ENCODE measurements around the gene ACR.

The ACR gene

DNA sequence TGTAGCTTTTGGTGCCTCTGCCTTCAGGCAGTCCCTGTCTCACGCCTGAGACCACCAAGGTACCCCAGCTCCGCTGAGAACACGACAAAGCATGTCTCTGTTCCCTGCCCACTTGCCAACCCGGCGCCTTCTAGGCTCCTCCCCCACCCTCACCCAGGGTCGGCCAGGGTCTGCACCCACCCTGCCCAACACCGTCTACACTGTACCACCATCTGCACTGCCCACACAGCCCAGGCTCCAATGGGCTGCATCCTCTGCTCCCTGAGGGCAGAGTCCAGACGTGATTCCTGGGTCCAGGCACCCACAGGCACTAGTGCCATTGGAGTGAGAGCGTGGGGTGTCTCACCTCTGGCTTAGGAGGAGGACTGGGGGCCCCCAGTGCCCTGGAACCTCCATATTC is 22.8 kb upstream of the ACR start:
- Histone ChIP-seq H3K9me3 (ENCODE audit: insufficient read depth, low read depth, low read length) (no peaks in the 10 kb centered on the region), H3K36me3 (ENCODE audit: insufficient read depth, low read length) (peaks cover 5% of the 10 kb centered on the region; the same call in 1 of the 2 replicates), H3K9me2 (replicated peaks; ENCODE audit: low read depth, low read length) (no peaks in the 10 kb centered on the region), H3F3A (ENCODE audit: low read depth) (no peaks in the 10 kb centered on the region), H3K79me2 (ENCODE audit: insufficient read depth, low read length) (no peaks in the 10 kb centered on the region), H3K9ac (ENCODE audit: low read depth, low read length, poor library complexity, severe bottlenecking) (no peak overlapping the region), H3K27me3 (ENCODE audit: insufficient read depth, low read length, poor library complexity, severe bottlenecking) (no peaks in the 10 kb centered on the region), H3K4me2 (ENCODE audit: low read depth, low read length, poor library complexity, severe bottlenecking) (no peak overlapping the region), H3K4me1 (ENCODE audit: insufficient read depth, low read length, poor library complexity, severe bottlenecking) (no peaks in the 10 kb centered on the region), H3K4me3 (ENCODE audit: low read length, poor library complexity, severe bottlenecking) (no peak overlapping the region), H4K20me1 (ENCODE audit: insufficient read depth, low read length, poor library complexity, severe bottlenecking) (no peaks in the 10 kb centered on the region), H2AFZ (ENCODE audit: low read length) (no peak overlapping the region)
- TF ChIP-seq CTCF (conservative IDR thresholded peaks at IDR 0.05; ENCODE audit: low read length) (no peak), EZH2phosphoT487 (IDR thresholded peaks at IDR 0.05; ENCODE audit: borderline replicate concordance) (no peak)

GRCh38 chr22:50715776-50716175 is 22.2 kb upstream of the ACR start:
- H3K4me2 ChIP-seq (ENCODE audit: low read depth, low read length, poor library complexity, severe bottlenecking), result no peak overlapping the region
- no peaks in the 10 kb centered on the region for H3K4me1 ChIP-seq (ENCODE audit: insufficient read depth, low read length, poor library complexity, severe bottlenecking)
- TF ChIP-seq EZH2phosphoT487 (IDR thresholded peaks at IDR 0.05; ENCODE audit: borderline replicate concordance), result no peak
- no peak for TF ChIP-seq CTCF (conservative IDR thresholded peaks at IDR 0.05; ENCODE audit: low read length)
- no peaks in the 10 kb centered on the region for H3K27me3 ChIP-seq (ENCODE audit: insufficient read depth, low read length, poor library complexity, severe bottlenecking)
- H3K9me2 ChIP-seq (replicated peaks; ENCODE audit: low read depth, low read length), result no peaks in the 10 kb centered on the region
- H3F3A ChIP-seq (ENCODE audit: low read depth), result no peaks in the 10 kb centered on the region
- no peaks in the 10 kb centered on the region for H3K9me3 ChIP-seq (ENCODE audit: insufficient read depth, low read depth, low read length)
- no peaks in the 10 kb centered on the region for H4K20me1 ChIP-seq (ENCODE audit: insufficient read depth, low read length, poor library complexity, severe bottlenecking)
- H3K9ac ChIP-seq (ENCODE audit: low read depth, low read length, poor library complexity, severe bottlenecking), result no peak overlapping the region
- H3K79me2 ChIP-seq (ENCODE audit: insufficient read depth, low read length), result no peaks in the 10 kb centered on the region
- H3K36me3 ChIP-seq (ENCODE audit: insufficient read depth, low read length), result no peaks in the 10 kb centered on the region; the same call in 1 of the 2 replicates
- no peak overlapping the region for H3K4me3 ChIP-seq (ENCODE audit: low read length, poor library complexity, severe bottlenecking)
- no peak overlapping the region for H2AFZ ChIP-seq (ENCODE audit: low read length)

- no peaks in the 10 kb centered on the region for H3F3A ChIP-seq (ENCODE audit: low read depth)
- TF ChIP-seq EZH2phosphoT487 (IDR thresholded peaks at IDR 0.05; ENCODE audit: borderline replicate concordance) (no peak), CTCF (conservative IDR thresholded peaks at IDR 0.05; ENCODE audit: low read length) (no peak)
Observed at GRCh38 chr22:50716290-50717024, 21.5 kb upstream of the ACR start.

More at GRCh38 chr22:50716290-50717024, 21.5 kb upstream of the ACR start:
- no peak overlapping the region for H3K4me3 ChIP-seq (ENCODE audit: low read length, poor library complexity, severe bottlenecking)
- H3K9me2 ChIP-seq (replicated peaks; ENCODE audit: low read depth, low read length), result no peaks in the 10 kb centered on the region
- no peak overlapping the region for H2AFZ ChIP-seq (ENCODE audit: low read length)
- no peaks in the 10 kb centered on the region; the same call in 1 of the 2 replicates for H3K36me3 ChIP-seq (ENCODE audit: insufficient read depth, low read length)
- H3K9me3 ChIP-seq (ENCODE audit: insufficient read depth, low read depth, low read length), result no peaks in the 10 kb centered on the region
- no peak overlapping the region for H3K9ac ChIP-seq (ENCODE audit: low read depth, low read length, poor library complexity, severe bottlenecking)
- H4K20me1 ChIP-seq (ENCODE audit: insufficient read depth, low read length, poor library complexity, severe bottlenecking), result no peaks in the 10 kb centered on the region
- H3K79me2 ChIP-seq (ENCODE audit: insufficient read depth, low read length), result no peaks in the 10 kb centered on the region
- H3K27me3 ChIP-seq (ENCODE audit: insufficient read depth, low read length, poor library complexity, severe bottlenecking), result no peaks in the 10 kb centered on the region
- no peak overlapping the region for H3K4me2 ChIP-seq (ENCODE audit: low read depth, low read length, poor library complexity, severe bottlenecking)
- no peaks in the 10 kb centered on the region for H3K4me1 ChIP-seq (ENCODE audit: insufficient read depth, low read length, poor library complexity, severe bottlenecking)

Data from Loucy (cell line).